ENCODE data around the gene RBM48.

RBM48 gene

GRCh38 chr7:92546856-92547497 is 18.4 kb downstream of the RBM48 start:
- DNase-seq: no peak

- DNase-seq: no peak
These were observed 19.0 kb downstream of the RBM48 start for GRCh38 chr7:92547579-92547978.

- DNase-seq: no peak
These were observed 21.6 kb downstream of the RBM48 start for GRCh38 chr7:92550194-92550593.

GRCh38 chr7:92557249-92557648 is 28.7 kb downstream of the RBM48 start:
- no peak for DNase-seq

- no peak for DNase-seq
These were observed 29.3 kb downstream of the RBM48 start for GRCh38 chr7:92557808-92558362.

- no peak for DNase-seq
These were observed 32.0 kb downstream of the RBM48 start for GRCh38 chr7:92560602-92561001.

GRCh38 chr7:92563345-92563744 is 34.8 kb downstream of the RBM48 start:
- DNase-seq: no peak

GRCh38 chr7:92567460-92567859 is 38.9 kb downstream of the RBM48 start:
- DNase-seq: no peak

- DNase-seq: no peak
These were observed 40.5 kb downstream of the RBM48 start for GRCh38 chr7:92569137-92569536.

- DNase-seq: no peak
These were observed 47.7 kb downstream of the RBM48 start for GRCh38 chr7:92576296-92576695.

GRCh38 chr7:92582948-92583347 is 54.4 kb downstream of the RBM48 start:
- DNase-seq: no peak

- no peak for DNase-seq
These were observed 56.4 kb downstream of the RBM48 start for GRCh38 chr7:92584953-92585352.

GRCh38 chr7:92586403-92586802 is 57.8 kb downstream of the RBM48 start:
- no peak for DNase-seq

GRCh38 chr7:92586841-92587240 is 58.2 kb downstream of the RBM48 start:
- no peak for DNase-seq

Measured in DMS79 (cell line).